GM19193 (cell line): ENCODE data around the gene LCP1.

Experiments used
- POLR2A ChIP-seq: IDR thresholded peaks from 4 replicates; pipeline ENCODE4 v1.6.1; 2011; ENCODE audit not compliant: insufficient read depth, insufficient read length; ENCODE audit errors: extremely low read depth

Gene LCP1

DNA sequence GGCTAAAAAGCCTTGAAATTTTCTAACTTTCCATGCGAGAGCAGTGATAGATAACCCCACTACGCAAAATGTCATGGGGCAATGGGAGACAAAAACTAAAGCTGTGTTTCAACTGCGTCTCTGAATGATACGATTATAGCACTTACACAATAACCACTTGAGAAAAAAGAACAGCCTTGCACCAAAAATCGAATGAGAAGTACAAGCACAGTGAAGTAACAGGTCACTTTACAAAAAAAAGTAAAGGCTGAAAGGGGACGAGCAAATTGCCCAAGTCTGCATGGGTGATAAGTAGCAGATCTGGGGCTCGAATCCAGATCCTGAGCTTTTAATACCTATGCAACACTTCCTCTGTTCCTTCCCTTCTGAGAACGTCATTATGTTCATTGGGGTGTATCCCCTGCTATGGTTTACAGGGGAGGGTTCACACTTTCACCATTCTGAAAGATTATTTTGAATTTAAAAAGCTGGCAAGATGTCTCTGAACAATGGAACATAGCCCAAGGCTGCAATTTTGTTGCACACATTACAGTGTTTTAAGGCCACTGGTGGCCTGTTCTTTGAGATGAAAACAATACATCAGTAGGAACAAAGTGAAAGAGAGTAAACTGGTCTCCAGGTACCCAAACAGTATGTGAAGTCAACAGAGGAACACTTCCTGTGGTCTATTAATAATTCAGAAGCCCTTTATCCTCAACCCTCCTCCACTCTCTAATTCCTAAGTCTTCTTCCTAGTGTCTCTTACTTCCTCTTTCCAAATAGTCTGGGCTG is 80.3 kb downstream of the LCP1 start:
- no peak for TF ChIP-seq POLR2A

DNA sequence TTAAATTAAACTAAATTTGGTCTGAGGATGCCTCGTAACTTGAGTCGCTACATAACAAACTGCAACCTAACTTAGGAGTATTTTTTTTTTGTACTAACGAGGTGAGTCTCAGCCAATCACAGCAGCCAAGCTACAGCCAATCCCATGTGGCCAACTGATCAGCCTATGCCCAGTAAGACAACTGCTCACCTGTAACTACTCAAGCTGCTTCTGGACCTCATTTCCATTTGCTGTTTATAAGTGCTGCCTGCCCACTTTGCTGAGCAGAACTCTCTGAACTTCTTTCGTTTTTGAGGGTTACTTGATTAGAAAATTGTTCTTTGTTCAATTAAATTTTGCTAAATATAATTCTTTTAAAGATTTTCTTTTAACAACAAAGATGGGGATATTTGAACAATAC is 81.0 kb downstream of the LCP1 start:
- TF ChIP-seq POLR2A = no peak

DNA sequence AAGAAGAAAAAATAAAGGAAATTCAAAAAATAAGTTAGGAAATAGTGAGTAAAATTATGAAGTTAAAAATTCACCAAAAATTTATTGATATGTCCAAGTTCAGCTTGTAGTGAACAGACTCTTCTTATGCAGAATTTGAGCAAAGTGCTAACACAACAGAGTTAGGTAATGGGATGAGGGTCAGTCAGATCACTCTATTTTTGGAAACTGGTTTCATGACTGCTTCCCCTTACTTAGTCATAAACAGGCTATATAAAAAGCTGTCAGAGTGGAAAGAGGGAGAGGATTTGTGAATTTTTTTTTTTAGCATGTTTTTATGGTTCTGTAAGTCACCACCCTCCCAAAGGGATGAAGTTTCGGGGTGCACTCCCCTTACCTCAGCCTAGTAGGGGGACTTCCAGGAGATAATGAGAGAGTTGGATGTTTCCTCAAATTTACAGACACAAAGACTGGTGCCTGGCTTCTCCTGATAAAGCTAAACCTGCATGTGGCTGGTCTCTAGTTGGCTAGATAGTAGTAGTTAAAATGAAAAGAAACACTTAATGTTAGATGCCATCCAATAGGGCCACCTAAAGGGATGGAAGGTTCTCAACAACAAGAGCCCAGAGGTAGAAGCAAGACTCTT is 81.7 kb downstream of the LCP1 start:
- TF ChIP-seq POLR2A = no peak

DNA sequence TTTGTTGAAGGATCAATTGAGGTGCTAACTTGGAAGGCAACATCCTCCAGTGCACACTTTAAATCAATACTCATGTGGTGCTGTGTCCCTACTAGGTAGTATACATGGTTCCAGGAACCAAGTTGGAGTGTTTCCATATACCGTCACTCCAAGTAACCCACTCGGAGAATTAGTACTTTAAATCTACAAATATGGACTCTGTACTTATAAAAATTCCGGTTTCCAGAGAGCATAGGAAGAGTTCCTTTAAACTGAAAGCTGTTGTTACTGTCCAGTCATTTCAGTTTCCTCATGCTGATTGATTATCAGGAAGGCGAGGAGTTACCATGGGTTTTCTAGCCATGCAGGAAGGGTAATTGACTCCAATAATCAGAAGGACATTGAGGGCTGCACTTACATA is 84.3 kb downstream of the LCP1 start:
- no peak for TF ChIP-seq POLR2A

DNA sequence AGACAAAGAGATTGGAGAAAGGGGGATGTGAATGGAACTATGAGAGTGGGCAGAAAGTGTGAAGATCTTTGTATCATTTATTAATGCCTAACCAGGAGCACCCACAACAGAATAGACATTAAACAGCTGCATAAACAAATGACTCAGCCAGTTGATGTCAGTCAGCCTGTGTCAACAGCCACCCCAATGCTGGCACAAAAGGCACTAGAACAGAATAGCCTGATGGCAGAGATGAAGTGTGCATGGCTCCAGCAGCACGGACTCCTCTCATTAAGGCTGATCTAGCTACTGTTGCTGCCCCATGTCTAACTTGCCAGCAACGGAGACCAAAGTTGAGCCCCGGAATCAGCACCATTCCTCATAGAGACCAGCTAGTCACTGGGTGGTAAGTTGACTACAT is 85.0 kb downstream of the LCP1 start:
- TF ChIP-seq POLR2A = no peak

DNA sequence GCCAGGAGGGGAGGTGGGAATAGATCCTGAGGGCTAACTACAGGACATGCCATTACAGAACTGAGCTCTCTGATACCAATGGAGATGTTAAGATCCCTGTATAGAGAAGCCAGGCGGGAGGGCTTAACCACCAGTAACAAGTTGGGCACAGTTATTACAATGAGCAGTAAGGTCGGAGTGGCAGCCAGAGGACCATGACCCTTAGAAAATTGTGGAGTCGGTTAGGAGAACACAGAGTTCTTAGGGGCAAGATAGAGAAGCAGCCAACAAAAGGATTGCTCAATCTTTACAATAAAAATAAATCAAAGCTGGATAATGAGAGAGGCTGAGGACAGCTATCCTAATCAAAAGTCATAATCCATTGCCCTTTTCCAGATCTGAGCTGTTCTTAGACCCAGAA is 87.5 kb downstream of the LCP1 start:
- no peak for TF ChIP-seq POLR2A

DNA sequence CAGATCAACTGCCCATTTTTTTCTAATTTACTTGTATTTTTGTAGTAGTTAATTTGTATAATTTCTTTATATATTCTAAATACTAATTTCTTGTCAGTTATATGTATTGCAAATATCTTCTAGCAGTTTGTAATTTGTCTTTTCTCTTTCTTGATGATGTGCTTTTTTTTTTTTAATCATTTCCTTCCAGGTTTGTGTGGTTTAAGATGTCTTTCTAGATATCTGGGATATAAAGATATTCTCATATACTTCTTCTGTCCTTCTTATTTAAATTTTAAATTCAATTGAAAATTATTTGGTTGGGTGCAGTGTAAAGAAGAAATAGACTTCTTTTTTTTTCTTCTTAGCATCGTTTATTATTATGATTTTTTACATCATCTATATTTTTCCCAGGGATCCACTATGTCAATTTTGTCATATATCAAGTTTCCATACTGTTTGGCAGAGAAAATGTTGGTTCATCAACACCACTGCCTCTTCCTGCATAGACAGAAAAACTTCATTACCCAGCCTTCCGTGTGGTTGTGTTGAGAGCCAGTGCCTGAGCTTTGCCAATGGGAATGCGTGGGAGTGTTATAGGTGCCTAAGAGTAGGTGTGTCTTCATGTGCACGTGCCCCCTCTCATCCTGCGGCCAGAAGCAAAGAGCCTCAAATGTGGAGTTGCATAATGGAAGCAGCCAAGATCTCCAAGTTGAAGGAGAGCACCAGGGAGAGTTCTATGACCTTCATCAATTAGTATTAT is 93.0 kb downstream of the LCP1 start:
- no peak for TF ChIP-seq POLR2A

DNA sequence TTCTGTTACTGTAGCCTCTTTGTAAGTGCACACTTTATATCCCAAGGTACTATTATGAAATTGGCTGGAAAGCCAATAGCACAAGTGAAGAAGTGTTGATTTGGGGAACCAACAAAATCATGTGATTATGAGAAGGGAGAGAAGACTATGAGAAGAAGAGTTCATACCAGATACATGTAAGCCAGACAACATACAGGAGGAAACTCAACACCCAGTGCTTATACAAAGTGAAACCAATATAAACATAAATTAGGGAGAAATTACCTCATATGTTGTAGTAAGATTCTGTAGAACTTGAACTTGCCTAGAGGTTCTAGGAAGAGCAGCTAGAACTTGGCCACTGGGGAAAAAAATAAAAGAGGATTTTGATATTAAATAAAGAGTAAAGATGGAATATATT is 94.5 kb downstream of the LCP1 start:
- no peak for TF ChIP-seq POLR2A

DNA sequence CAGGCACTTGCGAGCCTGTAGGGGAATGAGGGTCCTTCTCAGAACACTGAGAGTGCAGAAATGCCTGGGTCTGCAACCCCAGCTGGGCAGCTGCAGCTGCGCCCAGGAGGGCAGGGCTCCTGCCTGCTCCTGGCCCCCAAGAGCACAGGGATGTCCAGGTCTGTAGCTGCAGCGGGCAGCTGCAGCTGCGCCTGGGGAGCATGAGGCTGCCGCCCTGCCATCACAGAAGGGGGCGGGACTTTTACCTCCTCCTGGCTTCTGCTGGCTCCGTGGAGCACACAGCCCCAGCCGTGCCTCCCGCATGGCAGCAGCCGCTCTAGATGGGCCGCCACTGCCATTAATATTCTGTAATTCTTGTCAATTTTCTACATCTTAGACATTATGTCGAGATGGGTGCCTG is 95.0 kb downstream of the LCP1 start:
- TF ChIP-seq POLR2A = no peak

DNA sequence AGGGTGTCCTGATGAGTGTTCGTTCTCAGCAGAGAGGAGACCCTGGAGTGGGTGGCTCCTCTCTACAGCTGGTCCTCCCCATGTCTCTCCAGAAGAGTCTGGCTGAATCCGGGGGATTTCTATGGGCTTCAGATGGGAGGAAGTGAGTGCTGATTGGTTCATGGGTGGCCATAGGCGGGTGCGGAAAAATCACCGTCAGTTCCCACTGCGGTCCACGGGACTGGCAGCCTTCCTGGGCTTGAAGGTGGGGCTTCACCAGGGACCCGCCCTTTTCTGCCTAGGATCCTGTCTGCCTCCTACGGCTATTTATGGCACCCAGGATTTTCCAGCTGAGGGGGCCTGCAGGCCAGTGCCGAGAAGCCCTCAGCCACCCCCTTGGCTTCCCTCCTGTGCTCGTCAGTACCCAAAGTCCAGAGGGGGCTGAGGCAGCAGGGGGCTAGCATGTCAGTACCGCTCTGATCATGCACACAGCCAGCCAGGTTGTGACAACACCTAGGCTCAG is 95.5 kb downstream of the LCP1 start:
- TF ChIP-seq POLR2A = no peak

DNA sequence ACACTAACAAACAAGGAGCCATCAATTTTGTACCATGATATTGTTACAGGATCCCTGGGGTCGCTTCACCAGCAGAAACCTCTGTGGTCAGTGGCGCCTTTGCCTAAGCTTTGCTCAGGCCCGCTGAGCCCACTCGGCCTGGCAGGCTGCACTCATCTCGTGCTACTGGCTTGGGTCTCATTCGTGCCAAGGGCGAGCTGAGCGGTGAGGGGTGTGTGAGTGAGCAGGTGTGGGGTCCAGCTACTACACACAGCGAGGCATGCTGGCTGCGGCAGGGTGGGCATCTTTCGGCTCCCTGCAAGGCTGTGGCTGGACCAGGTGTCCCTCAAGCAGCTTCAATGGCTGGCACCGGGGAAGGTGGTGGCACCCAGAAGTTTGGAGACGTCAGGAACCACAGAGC is 96.2 kb downstream of the LCP1 start:
- no peak for TF ChIP-seq POLR2A

DNA sequence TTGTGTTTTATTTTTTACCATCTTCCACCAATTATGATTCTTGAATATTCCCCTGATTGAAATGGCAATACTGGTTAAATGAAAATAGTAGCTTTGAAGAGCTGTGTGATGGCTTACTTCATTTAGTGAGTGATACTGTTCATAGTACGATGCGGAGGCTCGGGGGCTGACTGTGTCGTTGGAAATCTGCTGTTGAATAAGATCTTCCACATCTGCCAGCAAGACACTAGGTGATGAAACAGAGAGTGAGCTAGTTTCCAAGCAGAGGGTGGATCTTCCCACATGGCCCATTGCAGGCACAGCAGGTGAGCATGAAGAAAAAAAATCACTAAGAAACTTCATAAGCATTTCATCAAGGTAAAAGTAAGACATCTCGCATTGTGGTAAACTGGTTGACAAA is 99.7 kb downstream of the LCP1 start:
- no peak for TF ChIP-seq POLR2A

DNA sequence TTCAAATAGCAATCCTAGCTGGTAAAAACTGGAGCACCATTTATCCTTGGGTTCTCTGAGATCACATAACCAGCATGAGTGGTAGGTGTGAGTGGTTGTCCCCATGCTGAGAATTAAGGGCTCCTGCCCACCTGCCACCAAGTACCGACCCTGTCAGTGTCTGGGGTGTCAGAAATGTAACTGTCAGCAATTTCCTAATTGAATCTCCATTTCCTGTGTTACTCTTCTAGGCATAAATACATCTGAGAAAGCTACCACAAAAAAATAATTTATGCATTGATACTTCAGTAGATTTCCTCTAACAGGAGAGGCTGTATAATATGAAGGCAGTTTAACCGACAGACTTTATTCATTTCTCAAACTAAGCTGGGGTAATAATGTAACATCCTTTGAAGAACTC is 102.2 kb downstream of the LCP1 start:
- TF ChIP-seq POLR2A = no peak

DNA sequence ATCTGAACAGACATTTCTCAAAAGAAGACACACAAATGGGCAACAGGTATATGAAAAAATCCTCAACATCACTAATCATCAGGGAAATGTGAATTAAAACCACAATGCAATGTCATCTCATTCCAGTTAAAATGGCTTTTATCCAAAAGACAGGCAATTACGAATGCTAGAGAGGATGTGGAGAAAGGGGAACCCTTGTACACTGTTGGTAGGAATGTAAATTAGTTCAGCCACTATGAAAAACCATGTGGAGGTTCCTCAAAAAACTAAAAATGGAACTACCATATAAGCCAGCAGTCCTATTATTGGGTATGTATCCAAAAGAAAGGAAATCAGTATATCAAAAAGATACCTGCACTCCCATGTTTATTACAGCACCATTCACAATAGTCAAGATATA is 104.7 kb downstream of the LCP1 start:
- no peak for TF ChIP-seq POLR2A

DNA sequence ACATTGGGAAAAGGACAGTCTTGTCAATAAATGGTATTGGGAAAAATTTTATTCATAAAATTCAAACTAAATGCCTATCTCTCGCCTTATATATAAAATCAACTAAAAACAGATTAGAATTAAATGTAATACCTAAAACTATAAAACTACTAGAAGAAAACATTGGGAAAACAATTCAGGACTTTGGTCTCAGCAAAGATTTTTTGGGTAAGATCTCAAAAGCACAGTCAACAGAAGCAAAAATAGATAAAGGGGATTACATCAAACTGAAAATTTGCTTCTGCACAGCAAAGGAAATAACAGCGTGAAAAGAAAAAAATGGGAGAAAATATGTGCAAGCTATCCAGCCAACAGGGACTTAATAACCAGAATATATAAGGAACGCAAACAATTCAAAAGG is 105.2 kb downstream of the LCP1 start:
- no peak for TF ChIP-seq POLR2A
